ENCODE data around the gene HEXD.

- TF ChIP-seq CTCF (conservative IDR thresholded peaks at IDR 0.05) (no peak), EZH2 (IDR thresholded peaks at IDR 0.05; ENCODE audit: low read depth) (no peak)
Observed at GRCh38 chr17:82461827-82462524, 43.8 kb downstream of the HEXD start.
